HG03139 (cell line): ENCODE measurements around the gene SLC25A45.
"Not testable (repeated sequence)": the region's sequence is repeated elsewhere in the genome, so short reads cannot be mapped to it uniquely, and the experiment has no call there.

Experiments
- ATAC-seq: cut with Tn5 transposase; IDR thresholded peaks from one replicate; pipeline ENCODE4 v1.9.1; 2021; ENCODE audit not compliant: unreplicated experiment

Gene SLC25A45

DNA sequence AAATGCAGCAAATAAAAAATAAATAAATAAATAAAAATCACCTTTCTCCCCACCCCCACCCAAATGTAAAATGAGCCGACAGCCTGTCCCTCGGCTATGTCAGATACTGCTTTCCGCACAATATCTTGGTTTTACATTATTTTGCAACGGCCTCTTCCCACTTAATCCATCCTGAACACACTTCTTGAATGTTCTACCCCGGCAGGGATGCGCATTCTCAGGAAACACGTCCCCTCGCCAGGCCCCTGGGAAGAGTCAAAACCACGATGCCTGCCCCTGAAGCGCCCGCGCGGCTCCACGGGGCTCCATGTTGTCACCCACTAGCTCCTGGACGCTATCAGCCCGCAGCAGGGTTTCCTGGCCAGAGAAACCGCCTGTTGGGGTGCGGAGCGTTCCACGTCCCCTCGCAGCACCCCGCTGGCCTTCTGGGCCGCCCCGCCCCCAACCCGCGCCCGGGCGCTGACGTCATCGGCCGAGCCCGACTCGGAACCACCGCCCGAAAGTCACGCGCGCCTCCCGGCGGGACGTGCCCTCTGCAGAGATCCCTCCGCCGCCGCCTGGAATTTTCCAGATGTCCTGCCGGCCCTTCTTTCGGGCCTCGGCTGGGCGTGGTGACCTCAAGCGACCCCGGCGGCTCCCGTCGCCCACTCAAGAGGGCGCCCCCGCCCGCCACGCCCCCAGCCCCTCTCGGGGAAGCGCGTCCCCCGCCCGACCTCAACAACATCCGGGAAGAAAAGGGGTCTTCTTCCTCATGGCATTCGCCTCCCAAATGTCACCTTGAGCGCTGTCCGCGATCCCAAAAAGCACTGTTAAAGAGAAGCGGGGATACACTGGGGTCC is 39.6 kb upstream of the SLC25A45 start:
- ATAC-seq = peak; percentile 17

DNA sequence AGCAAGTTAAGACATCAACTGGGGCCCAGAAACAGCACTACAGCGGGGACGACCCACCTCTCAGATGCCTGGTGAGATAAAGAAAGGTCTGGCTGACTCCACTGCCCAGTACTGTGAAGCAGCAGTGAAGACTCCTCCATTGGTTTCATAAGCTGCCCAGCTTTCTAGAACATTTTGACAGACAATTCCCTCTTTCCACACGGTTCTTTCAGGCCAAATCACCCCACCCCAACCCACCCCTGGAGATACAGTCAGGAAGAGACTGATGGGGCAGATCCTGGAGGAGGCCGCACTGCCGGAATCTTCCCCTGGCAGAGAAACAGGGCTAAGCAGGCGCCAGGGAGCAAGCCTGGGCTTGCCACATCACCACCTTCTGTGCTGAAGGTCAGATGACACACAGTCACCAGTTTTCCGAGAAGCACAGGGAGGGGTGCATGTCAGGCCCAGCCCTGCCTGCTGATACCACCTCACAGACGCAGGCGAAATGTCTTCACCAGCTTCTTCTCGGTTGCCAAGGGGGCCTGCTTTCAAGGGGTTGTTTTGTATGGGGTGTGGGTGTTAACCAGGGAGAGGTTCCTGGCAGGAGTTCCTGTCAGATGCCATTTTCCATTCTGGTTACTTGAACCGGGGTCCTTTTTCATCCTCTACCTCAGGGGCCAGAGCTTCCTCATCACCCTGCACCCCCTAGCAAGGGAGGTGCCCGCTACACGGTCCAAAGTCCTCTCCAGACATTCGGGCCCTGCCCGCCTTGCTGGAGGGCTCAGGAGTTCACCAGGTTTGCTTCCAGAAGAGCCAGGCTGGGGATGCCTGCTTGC is 38.7 kb upstream of the SLC25A45 start:
- ATAC-seq = no peak

DNA sequence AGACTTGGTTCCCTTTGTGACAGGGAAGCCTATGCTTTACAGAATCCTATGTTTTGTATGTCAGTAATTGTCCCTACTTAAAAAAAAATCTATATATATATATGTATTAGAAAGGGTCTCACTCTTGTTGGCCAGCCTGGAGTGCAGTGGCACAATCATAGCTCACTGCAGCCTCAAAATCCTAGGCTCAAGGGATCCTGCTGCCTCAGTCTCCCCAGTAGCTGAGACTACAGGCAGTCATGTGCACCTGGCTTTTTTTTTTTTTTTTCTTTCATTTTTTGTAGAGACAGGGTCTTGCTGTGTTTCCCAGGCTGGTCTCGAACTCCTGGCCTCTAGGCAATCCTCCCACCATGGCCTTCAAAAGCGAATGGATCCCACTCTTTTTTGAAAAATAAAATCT is 38.1 kb upstream of the SLC25A45 start:
- no peak for ATAC-seq

DNA sequence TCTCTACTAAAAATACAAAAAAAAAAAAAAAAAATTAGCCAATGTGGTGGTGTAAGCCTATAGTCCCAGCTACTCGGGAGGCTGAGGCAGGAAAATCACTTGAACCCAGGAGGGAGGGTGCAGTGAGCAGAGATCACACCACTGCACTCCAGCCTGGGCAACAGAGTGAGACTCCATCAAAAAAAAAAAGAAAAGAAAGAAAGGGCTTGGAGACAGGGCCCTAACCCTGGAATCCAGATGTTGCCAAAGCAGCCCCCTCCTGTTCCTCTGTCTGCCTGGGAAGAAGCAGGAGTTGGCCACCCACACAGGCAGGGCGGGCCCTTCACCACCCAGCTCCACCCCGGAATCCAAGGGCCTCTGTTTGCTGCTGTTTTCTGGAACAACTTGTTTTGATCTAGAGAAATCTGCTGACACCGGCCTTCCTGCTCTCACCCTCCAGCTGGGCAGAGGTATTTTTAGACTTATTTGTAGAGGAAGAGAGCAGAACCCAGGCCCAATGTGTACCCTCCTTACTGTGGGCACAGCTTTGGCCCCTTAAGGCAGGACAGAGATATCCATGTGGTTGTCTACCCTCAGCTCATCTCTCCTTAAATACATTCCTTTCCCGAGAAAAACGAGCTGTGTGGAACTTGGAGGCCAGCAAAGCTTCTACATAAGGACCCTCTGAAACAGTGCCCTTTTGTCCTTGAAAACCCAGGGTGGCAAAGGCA is 37.5 kb upstream of the SLC25A45 start:
- no peak for ATAC-seq

DNA sequence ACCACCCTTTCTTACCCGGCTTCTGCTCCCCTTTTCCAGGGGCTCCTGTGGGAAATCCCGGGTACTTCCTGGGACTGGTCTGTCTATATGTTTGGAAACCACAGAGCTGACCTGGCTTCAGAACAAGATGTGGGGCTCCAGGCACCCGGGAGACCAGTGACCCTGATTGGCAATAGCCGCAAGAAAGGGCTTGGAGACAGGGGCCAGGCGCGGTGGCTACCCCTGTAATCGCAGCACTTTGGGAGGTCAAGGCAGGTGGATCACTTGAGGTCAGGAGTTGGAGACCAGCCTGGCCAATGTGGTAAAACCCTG is 37.0 kb upstream of the SLC25A45 start:
- no peak for ATAC-seq

DNA sequence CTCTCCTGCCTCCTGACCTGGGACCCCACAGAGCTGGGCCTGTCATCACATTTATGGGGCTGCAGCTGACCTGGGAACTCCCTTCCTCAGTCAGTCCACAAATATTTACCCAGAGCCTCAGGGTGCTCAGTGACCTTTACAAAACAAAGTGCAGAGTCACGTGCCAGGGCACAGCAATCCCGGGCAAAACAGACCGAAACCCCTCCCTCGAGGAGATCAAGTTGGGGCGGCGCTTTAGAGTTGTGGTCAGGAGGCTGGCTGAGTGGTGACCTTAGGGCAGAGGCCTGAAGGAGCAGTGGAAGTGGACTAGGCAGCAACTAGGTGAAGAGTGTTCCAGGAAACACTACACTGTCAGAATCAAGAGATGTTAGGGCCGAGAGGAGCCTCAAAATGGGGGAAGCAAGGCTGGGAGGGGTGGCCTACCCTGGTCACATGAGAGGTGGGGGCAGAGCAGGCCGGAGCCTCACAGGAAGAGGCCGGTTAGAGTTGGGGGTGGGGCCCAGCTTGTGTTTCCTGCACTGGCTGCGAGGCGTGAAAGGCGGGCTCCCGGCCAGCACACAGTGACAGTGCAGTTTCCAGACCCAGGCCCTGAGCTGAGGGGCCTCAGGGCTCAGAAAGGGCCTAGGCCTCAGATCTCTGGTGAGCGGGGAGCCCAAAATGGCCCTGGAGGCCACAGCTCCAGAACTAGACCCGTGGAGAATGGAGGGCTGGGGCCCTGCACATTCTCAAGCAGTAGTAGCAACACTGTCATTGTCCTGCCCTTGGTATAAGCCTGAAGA is 36.4 kb upstream of the SLC25A45 start:
- ATAC-seq = peak; percentile 25

DNA sequence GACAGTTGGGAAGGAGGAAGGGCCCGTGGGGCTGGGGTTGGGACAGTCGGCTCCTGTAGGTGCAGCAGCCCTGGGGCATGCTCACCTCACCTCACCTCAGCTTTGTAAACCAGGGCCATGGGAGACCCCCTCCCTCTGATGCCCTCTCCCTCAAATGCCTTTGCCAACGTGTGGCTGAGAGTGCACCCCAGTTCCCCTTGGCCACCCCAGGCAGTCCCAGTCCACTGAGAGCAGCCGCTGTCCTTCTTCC is 35.9 kb upstream of the SLC25A45 start:
- no peak for ATAC-seq

DNA sequence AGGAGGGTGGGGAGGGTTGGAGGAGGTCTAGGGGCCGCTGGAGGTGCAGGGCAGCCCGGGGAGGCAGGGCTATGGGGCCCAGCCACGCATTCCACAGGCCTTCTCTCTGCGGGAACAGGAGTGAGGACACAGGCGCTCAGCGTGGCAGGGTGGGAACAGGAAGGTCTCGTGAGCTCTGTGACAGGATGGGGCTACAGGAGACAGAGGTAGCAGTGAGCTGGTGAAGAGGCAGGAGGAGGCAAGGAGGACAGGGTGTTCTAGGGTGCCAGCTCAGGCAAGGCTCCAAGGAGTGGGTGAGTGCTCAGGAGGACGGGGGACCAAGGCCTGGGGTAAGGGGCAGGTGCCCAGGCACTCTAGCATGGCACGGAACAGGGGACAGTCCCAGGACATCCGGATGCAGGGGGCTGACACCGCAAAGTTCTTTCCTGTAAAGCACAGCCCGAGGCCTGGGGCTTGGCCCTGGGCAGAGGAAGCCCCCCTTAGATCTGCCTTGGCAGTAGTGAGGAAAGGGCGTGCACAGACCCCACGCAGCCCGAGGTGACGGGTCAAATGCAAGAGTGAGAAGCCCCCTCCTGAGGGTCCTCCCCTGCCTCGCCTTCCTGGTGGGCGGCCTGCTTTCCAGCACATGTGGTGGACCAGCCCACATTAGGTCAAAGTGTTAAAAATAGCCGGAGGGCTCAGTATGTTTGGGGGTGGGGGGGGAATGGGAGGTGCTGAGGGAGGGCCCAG is 35.4 kb upstream of the SLC25A45 start:
- ATAC-seq = no peak

DNA sequence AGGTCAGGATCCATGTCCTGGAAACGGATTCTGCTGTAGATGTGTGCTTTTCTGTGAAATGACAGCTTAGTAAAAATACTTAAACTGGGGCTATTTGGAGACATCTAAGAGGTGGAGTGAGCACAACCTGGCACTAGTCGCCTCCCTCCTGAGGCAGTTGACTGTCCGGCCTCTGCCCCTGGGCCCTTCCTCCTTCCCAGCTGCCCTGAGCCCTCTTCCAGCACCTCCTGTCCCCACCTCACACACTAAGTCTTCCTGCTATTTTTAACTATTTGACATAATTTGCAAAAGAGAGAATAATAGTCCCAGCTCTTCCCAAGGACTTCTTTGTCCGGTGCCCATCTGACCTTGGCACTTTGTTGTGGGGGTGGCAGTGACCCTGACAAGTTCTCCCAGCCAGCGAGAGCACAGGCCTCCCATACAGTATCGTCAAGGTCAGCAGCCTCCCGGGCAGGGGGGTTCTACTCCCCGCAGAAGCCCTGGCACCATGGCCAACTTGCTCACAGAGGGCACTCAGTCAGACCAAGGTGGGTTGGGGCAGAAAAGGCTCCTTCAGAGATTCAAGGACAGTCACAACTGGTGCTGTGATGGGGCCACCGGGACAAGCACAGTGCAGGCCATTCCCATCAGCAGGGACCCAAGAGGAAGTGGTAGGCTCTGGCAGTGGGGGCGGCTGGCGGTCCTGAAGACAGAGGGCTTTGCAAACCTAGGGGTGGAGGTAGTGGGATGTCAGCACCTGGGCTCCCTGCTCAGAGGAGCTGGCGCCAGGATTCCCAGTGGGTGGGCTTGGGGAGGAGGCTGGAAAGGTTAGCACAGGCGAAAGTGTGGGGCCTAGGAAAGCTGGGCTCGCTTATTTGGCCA is 34.6 kb upstream of the SLC25A45 start:
- no peak for ATAC-seq

DNA sequence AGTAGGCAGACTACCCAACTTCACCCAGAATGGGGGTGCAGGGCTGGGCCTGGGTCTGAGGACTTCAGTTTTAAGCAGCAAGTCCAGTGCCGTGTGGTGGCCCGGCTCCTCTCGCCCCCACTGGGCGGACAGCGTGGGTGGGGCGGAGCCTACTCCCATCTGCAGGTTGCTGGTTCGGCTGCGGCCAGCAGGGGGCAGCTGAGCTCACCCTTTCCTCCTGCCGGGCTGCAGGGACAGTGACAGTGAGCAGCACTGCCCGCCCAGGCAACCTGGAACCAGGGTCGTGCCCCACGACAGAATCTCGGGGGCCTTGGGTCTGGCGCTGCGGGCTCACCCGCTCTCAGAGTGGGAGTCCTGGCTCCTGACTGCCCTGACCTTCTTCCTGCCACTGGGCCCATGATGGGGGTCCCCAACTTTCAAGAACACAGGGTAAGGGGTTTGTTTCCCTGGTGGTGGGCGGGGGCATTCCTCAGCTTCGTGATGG is 33.9 kb upstream of the SLC25A45 start:
- peak; percentile 36 for ATAC-seq

DNA sequence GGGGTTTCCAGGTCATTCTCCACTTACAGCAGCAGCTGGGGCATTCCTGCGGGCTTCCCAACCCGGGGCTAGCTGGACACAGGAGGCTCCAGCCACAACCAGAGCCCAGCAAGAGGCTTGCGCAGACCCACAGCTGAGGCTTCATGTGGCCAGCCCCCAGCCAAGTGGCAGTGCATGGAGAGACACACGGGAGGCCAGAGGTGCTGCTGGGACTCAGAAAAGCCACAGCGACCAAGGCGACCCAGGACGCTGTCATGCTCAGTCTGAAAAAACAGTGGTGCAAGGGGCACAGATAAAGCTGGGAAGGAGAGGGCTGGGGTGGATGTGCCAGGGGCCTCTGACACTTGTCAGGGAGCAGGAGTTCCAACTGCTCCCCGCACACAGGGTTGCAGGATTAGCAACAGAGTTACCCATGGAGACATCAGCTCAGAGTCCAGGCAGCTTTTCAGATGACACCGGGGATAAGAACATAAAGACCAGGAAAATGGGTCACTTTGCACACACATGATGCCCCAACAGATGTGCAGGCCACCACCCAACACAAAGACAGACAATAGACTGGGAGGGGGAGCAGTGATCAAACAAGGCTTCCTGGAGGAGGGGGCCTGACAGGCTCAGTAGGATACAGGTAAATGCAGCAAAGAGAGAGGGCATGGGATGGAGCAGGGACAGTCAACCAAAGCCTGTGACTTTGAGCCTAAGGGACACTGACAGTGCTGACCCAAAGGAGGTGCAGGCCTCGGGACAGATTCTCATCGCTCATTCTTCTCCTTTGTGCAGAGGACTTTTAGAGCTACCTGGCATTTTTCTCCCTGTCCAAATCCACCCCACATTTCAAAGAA is 33.3 kb upstream of the SLC25A45 start:
- no peak for ATAC-seq

DNA sequence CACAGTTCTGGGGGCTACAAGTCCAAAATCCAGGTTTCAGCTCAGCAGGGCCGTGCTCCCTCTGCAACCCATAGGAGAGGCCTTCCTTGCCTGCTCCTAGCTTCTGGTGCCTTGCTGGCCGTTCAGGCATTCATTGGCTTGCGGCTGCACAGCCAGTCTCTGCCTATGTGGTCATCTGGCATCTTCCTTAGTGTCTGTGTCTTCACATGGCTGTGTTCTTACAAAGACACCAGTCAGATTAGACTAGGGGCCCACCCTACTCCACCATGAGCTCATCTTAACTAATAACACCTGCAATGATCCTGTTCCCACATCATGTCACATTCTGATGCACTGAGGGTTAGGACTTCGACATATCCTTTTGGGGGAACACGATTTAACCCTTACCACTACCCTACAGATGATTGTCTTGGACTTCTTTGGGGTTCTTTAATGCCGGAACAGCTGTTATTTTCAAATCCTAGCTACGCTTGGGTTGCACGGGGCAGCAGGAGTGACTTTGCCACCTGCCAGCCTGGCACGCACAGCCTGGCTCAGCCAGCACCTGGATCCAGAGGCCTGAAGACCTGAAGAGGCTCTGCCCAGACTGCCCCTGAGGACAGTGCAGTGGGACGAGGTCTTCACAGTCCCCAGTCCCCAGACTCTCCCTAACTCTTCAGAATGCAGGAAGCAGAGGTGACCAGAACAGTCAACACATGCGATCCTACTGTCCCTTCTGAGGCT is 32.5 kb upstream of the SLC25A45 start:
- no peak for ATAC-seq

DNA sequence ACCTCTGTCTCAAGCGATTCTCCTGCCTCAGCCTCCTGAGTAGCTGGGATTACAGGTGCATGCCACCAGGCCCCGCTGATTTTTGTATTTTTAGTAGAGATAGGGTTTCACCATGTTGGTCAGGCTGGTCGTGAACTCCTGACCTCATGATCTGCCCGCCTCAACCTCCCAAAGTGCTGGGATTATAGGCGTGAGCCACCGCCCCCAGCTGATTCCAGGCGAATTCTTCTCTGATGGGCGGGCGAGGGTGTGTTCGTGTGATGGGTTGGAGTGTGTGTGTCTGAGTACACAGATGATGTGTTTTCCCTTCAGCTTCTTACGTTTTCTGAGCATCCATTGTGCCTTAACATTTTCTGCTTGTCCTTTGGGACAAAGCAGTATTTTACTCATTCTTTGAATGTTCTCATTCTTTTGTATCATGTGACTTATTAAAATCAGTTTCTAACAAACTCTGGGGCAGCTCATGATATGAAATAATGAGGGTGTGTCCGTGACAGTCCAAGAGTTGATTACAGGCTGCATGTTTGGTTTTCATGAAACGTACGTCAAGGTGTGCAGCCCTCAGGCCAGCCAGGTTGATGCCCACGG is 30.7 kb upstream of the SLC25A45 start:
- not testable (repeated sequence) for ATAC-seq

DNA sequence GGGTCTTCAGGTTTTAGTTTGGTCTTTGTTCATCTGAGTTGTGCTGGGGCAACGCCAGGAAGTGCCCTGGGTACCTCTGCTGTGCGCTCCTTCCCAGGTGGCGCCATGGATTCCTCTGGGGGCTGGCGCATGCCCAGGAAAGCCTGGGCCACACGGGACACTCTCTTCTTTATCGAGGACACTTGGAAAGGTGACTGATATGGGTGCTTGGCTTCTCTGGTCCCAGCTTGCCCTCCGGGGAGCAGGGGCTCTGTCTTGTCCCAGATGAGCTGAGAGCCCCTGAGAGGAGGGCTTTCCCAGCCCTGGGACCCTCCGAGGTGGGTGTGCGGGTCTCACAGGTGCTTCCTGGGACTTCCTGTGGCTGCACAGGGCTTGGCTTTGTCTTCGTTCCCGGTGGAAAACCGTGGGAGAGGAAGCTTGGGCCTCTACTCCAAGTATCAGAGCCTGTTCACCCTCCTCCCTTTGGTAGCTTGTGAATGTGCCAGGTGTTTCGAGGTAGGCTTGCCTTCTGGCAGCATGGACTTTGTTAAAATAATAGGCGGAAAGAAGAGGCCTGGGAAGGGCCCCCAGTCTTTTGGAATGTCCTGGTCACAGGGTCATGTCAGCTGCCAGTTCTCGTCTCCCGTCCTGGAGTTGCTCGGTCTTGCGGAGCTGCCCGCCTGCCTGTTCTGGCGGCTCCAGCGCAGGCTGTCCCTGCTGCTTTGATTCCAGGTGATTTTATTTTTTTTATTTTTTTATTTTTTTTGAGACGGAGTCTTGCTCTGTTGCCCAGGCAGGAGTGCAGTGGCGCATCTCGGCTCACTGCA is 30.0 kb upstream of the SLC25A45 start:
- ATAC-seq = no peak

DNA sequence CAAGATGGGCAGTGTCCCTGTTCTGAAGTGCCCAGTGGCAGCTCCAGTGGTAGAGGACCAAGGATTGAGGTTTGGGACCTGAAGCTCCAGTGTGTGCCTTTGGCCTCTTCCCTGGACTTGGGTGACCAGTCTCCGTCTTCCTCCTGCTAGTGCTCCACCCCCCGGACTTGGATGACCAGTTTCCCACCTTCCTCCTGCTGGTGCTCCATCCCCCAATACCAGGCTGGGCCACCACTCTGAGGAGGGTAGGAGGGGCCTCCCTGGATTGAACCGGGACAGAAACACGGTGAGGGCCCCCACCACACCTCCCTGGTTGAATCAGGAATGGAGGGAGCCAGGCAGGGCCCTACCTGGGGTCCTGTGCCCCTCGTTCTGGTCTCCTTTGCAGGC is 29.2 kb upstream of the SLC25A45 start:
- ATAC-seq = no peak

DNA sequence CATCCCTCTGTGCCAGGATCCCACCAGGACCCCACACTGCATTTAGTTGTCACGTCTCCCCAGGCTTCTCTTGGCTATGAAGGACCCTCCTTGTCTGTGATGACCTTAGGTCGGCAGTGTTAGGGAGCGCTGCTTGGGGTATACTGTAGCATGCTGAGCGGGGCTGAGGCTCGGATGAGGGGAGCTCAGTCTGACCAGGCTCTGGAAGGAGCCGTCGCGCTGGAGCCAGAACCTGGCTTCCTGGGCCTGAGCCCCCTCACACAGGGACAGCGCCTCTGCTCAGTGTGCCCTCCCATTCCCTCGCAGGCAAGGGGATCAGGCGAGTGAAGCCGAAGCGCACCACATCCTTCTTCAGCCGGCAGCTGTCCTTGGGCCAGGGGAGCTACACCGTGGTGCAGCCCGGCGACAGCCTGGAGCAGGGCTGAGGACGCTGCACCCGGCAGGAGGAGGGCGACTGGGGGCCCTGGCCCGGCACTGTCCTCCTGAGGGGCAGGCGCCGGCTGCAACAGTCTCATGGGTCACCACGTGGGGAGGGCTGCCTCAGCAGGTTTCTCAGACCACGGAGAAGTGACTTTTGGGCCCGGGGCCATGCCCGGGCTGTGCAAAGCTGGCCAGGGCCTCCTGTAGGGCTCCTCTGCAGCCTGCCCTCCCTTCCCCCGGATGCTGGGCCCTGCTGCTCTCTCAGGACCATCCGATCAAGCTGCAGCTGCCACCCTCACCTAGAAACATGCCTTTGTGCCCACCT is 28.7 kb upstream of the SLC25A45 start:
- ATAC-seq = no peak
